MM.1S (cell line): ENCODE measurements around the gene UBTD1.

Experiments
- DNase-seq: peaks from one replicate; pipeline ENCODE4 v3.0.0-alpha.2; 2015
- H2AFZ ChIP-seq: fragments of 300-600 bp; sonication (generic); 2 replicates; pipeline ENCODE4 v1.6.0; 2016; ENCODE audit warnings: antibody characterized with exemption, low read length
- H3F3A ChIP-seq: fragments of 300-600 bp; sonication (generic); 2 replicates; pipeline ENCODE4 v1.6.1; 2016; ENCODE audit warnings: mild to moderate bottlenecking, antibody characterized with exemption, low read length, moderate library complexity, mixed read lengths; ENCODE audit not compliant: insufficient read depth
- H3K27ac ChIP-seq: fragments of 300-600 bp; sonication (generic); 2 replicates; pipeline ENCODE4 v1.5.1; 2016; ENCODE audit warnings: mild to moderate bottlenecking, low read length
- H3K27me3 ChIP-seq: fragments of 300-600 bp; sonication (generic); replicated peaks from 2 replicates; pipeline ENCODE4 v1.6.0; 2016; ENCODE audit warnings: low read length; ENCODE audit not compliant: insufficient read depth
- H3K36me3 ChIP-seq: fragments of 300-600 bp; sonication (generic); replicated peaks from 2 replicates; pipeline ENCODE4 v1.6.1; 2016; ENCODE audit warnings: mild to moderate bottlenecking, low read length, mixed read lengths; ENCODE audit not compliant: insufficient read depth
- H3K4me1 ChIP-seq: fragments of 300-600 bp; sonication (generic); 2 replicates; pipeline ENCODE4 v1.6.1; 2016; ENCODE audit warnings: low read length, mixed read lengths
- H3K4me2 ChIP-seq: fragments of 300-600 bp; sonication (generic); 2 replicates; pipeline ENCODE4 v1.6.0; 2016; ENCODE audit warnings: low read depth, low read length
- H3K4me3 ChIP-seq: fragments of 300-600 bp; sonication (generic); 2 replicates; pipeline ENCODE4 v1.5.1; 2016; ENCODE audit warnings: low read length, mixed read lengths
- H3K79me2 ChIP-seq: fragments of 300-600 bp; sonication (generic); 2 replicates; pipeline ENCODE4 v1.6.1; 2016; ENCODE audit warnings: mixed run types, low read length, mixed read lengths
- H3K9ac ChIP-seq: fragments of 300-600 bp; sonication (generic); 2 replicates; pipeline ENCODE4 v1.6.1; 2016; ENCODE audit warnings: low read length, mixed read lengths
- H3K9me2 ChIP-seq: fragments of 300-600 bp; sonication (generic); replicated peaks from 2 replicates; pipeline ENCODE4 v1.6.1; 2016; ENCODE audit warnings: mild to moderate bottlenecking, low read length, mixed read lengths; ENCODE audit not compliant: insufficient read depth
- H3K9me3 ChIP-seq: fragments of 300-600 bp; sonication (generic); replicated peaks from 2 replicates; pipeline ENCODE4 v1.6.1; 2016; ENCODE audit warnings: mild to moderate bottlenecking, low read length, mixed read lengths; ENCODE audit not compliant: insufficient read depth
- H4K20me1 ChIP-seq: fragments of 300-600 bp; sonication (generic); 2 replicates; pipeline ENCODE4 v1.6.1; 2016; ENCODE audit warnings: mild to moderate bottlenecking, low read length, moderate library complexity, mixed read lengths; ENCODE audit not compliant: insufficient read depth
- CTCF ChIP-seq: fragments of 300-600 bp; sonication (generic); IDR thresholded peaks from 2 replicates; pipeline ENCODE4 v1.5.1; 2016; ENCODE audit warnings: antibody characterized with exemption, low read length, mixed read lengths
- EZH2 ChIP-seq: fragments of 300-600 bp; sonication (generic); optimal IDR thresholded peaks from 2 replicates; pipeline ENCODE3; 2017; ENCODE audit warnings: low read depth, mild to moderate bottlenecking, antibody characterized with exemption, low read length, mixed read lengths
- EZH2phosphoT487 ChIP-seq: fragments of 300-600 bp; sonication (generic); IDR thresholded peaks from 2 replicates; pipeline ENCODE4 v1.6.1; 2018; ENCODE audit warnings: antibody characterized with exemption, low read length

UBTD1 gene

DNA sequence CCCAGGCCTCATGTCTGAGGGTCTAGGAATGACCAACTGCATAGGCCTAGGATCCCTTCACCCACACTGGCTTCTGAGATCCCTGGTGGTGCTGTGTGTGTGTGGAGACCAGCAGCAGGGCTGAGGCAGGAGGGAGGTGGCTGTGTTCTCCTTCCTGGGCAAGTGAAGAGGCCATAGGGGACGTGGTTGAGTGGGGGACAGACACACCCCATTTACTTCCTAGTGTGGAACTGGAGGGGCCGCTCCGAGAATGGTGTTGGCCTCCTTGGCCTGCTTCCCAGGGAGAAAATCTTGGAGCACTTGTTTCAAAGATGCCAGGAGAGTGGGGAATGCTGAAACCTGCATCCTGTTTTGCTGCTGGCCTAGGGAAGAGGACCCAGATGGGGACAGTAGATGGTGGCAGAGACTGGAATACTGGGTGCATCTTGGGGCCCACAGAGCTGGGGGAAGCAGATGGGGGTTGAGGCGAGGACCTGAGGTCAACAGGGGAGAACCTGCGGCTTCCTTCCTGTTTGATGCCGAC is 19.1 kb downstream of the UBTD1 start:
- Histone ChIP-seq H3K36me3 (no peaks in the 10 kb centered on the region), H3K79me2 (no peaks in the 10 kb centered on the region), H3K4me2 (no peak overlapping the region), H3K4me3 (no peak overlapping the region), H3K9me3 (no peaks in the 10 kb centered on the region), H2AFZ (no peak overlapping the region), H3K27ac (no peak overlapping the region), H3K9me2 (no peaks in the 10 kb centered on the region), H3F3A (no peaks in the 10 kb centered on the region), H3K4me1 (no peaks in the 10 kb centered on the region), H3K27me3 (no peaks in the 10 kb centered on the region), H4K20me1 (no peaks in the 10 kb centered on the region), H3K9ac (no peak overlapping the region)
- TF ChIP-seq CTCF: no peak
- TF ChIP-seq EZH2phosphoT487: no peak
- no peak for TF ChIP-seq EZH2
- no peak for DNase-seq

DNA sequence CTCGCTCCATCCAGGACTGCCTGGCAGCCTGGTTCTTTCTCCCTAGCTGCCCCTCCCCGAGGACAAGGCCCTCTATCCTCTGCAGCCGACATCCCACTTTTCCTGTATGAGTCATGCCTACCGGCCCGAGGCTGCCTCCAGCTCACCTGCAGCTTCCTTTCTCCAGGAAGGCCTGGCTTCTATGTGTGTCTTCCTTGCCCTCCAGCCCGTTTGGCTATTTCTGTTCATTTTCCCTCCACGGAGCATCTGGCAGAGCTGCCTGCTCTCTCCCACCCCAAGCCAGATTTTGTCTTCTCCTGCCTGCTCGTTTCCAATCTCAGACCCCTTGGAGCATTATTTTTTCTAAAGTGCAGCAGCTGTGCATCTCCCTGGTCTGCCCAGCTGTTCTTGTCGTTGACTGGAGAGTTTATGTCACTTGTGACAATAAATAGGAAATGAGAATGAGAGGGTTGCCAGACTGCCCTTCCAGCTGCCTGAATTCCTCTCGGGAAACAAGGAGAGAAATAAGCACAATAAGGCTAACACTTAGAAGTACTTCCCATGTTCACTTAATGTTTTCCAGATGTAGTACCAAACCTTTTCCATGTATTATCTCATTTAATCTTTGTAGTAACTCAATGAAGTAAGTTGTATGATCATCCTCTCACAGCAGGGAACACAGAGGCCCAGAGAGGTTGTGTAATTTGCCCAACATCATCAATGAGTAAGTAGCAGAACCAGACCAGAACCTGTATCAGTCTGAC is 19.7 kb downstream of the UBTD1 start:
- H3K4me1 ChIP-seq: no peaks in the 10 kb centered on the region
- no peaks in the 10 kb centered on the region for H3K9me3 ChIP-seq
- no peak overlapping the region for H2AFZ ChIP-seq
- H3K79me2 ChIP-seq: no peaks in the 10 kb centered on the region
- H3K27ac ChIP-seq: no peak overlapping the region
- no peaks in the 10 kb centered on the region for H3K27me3 ChIP-seq
- no peak overlapping the region for H3K4me2 ChIP-seq
- no peak for TF ChIP-seq EZH2
- no peak for TF ChIP-seq EZH2phosphoT487
- TF ChIP-seq CTCF: no peak
- H3F3A ChIP-seq: no peaks in the 10 kb centered on the region
- H3K36me3 ChIP-seq: no peaks in the 10 kb centered on the region
- H3K9me2 ChIP-seq: no peaks in the 10 kb centered on the region
- H3K9ac ChIP-seq: no peak overlapping the region
- no peak for DNase-seq
- no peaks in the 10 kb centered on the region for H4K20me1 ChIP-seq
- no peak overlapping the region for H3K4me3 ChIP-seq

DNA sequence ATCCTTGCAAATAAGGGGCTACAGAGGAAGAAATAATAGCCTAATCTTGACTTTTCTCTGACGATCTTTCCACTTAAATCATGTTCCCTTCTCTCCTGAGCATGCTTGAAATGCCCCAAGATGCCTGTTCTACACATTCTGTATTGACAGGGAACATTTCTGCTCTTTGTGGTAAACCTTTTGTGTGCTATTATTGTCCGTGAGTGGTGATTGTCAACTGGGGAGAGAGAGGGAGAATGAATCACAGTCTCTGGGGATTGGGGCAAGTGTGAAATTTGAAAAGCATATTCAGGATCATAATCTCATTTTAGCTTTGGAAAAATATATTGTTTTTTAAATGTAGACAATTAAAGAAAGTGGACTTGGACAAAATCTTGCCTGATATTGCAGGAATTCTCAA is 20.6 kb downstream of the UBTD1 start:
- Histone ChIP-seq H3K36me3 (no peaks in the 10 kb centered on the region), H3K27ac (no peak overlapping the region), H3K79me2 (no peaks in the 10 kb centered on the region)

More for the DNA sequence above, 20.6 kb downstream of the UBTD1 start:
- no peaks in the 10 kb centered on the region for H3K27me3 ChIP-seq
- H3K4me3 ChIP-seq: no peak overlapping the region
- no peak overlapping the region for H3K9ac ChIP-seq
- H3F3A ChIP-seq: no peaks in the 10 kb centered on the region
- no peaks in the 10 kb centered on the region for H4K20me1 ChIP-seq
- H3K4me2 ChIP-seq: no peak overlapping the region
- no peak for DNase-seq
- H3K9me2 ChIP-seq: no peaks in the 10 kb centered on the region
- H3K9me3 ChIP-seq: no peaks in the 10 kb centered on the region
- no peak for TF ChIP-seq CTCF
- no peak for TF ChIP-seq EZH2
- no peak for TF ChIP-seq EZH2phosphoT487
- H2AFZ ChIP-seq: no peak overlapping the region
- H3K4me1 ChIP-seq: no peaks in the 10 kb centered on the region
